Right lobe of liver (tissue), 6 donors: ENCODE measurements around the gene DCTN5. TPM values are rescaled to one million over a fixed set of nuclear protein-coding genes. Genes with fewer than 3 reads are reported as not detected.
A peak's percentile ranks its signal among the peaks of the same experiment; 100 is the strongest.

Experiments used
- ATAC-seq, 4 donors: fragments of 200-7000 bp; cut with Tn5 transposase; one replicate each; pipeline ENCODE4 v1.9.1; 2020; ENCODE audit warnings: mild to moderate bottlenecking in 4 of 4, moderate library complexity in 4 of 4
- DNase-seq, 3 donors: peaks; one replicate each; pipeline ENCODE4 v3.0.0-alpha.2; 2020
- H3K27ac ChIP-seq, 3 donors: fragments of 200-600 bp; one replicate each; pipeline ENCODE4 v1.8.0; 2022
- H3K27me3 ChIP-seq, 2 donors: fragments of 200-600 bp; one replicate each; pipeline ENCODE4 v1.8.0; 2022
- H3K36me3 ChIP-seq, 4 donors: fragments of 200-600 bp; sonication (generic) in 1 of 4; one replicate each; pipeline versions ENCODE4 v1.5.1 to v1.8.0; 2017 to 2022; ENCODE audit warnings: control low read depth in 1 of 4
- H3K4me1 ChIP-seq, 4 donors: fragments of 200-600 bp; sonication (generic) in 1 of 4; one replicate each; pipeline versions ENCODE4 v1.5.1 to v1.8.0; 2017 to 2022; ENCODE audit warnings: control low read depth in 1 of 4
- H3K4me3 ChIP-seq, 3 donors: fragments of 200-600 bp; one replicate each; pipeline ENCODE4 v1.8.0; 2022
- H3K9me3 ChIP-seq, 4 donors: fragments of 200-600 bp; sonication (generic) in 1 of 4; one replicate each; pipeline versions ENCODE4 v1.5.1 to v1.8.0; 2017 to 2022; ENCODE audit warnings: control low read depth in 1 of 4
- CTCF ChIP-seq, 4 donors: fragments of 200-600 bp in 3 of 4; fragments of 450-650 bp in 1 of 4; IDR thresholded peaks; one replicate each; pipeline versions ENCODE4 v1.5.1 to v1.8.0; 2016 to 2022; ENCODE audit warnings: antibody characterized with exemption in 4 of 4, mild to moderate bottlenecking in 2 of 4
- POLR2A ChIP-seq: fragments of 450-650 bp; IDR thresholded peaks from one replicate; pipeline ENCODE4 v1.6.1; 2017; ENCODE audit warnings: antibody characterized with exemption, mild to moderate bottlenecking
- WGBS: methylation state at CpG from one replicate; pipeline ENCODE4 v1.1.6; 2018; ENCODE audit warnings: low coverage, low lambda C conversion rate; ENCODE audit not compliant: insufficient coverage; ENCODE audit errors: missing lambda C conversion rate; 5-methylcytosine and 5-hydroxymethylcytosine counted together
- intact Hi-C, 2 donors: fragments of 100-400 bp; cut with DNase I; formaldehyde crosslinking; loops; one replicate each; pipeline versions ENCODE4 v1.11.2 to v1.14.1; 2022
- total RNA-seq, 6 experiments: library from RNA; depleted of rRNA in 2 of 6; stranded (reverse); fragments of >200 nt in 2 of 6; fragmentation: NEBNext Ultra II Directional in 3 of 6; extraction: Animal tissue kit (Norgen Biotek cat#: 25700) in 3 of 6; gene quantifications; one replicate each; pipeline versions ENCODE4 v1.1.0 to v1.2.4, GENCODE V29; 2016 to 2023
- donor health status: DM: no; HTN: yes; CAD: no.
- donor health status: DM: no; HTN: no; CAD: no.
- donor health status: DM: no; HTN: no; CAD: no.
- donor health status: DM: no; HTN: yes; CAD: no.
- donor health status: DM: no; HTN: yes; CAD: no.

Gene DCTN5
- total RNA-seq, 6 experiments from 2014 or later, result 10.0 to 18.9 (median 18.3) TPM

- DNase-seq, result no peak
- Histone ChIP-seq H3K36me3 (peaks cover 0 to 24% (median 3%) of the 10 kb centered on the region in 4 donors), H3K4me1 (no peaks in the 10 kb centered on the region), H3K4me3 (no peak overlapping the region), H3K27me3 (no peaks in the 10 kb centered on the region), H3K9me3 (no peaks in the 10 kb centered on the region), H3K27ac (no peak overlapping the region)
- no peak for TF ChIP-seq POLR2A
- no peak for TF ChIP-seq CTCF (IDR thresholded peaks at IDR 0.05)
- no peak for ATAC-seq
- WGBS, result 94% methylated on average over 5 of the region's 6 CpGs
- intact Hi-C loops, result no loop called here
These were observed 51.0 kb downstream of the DCTN5 start for GRCh38 chr16:23692190-23692837.

- DNase-seq, result no peak
- no peaks in the 10 kb centered on the region for H3K9me3 ChIP-seq
- peaks cover 0 to 11% (median 0%) of the 10 kb centered on the region in 4 donors for H3K36me3 ChIP-seq
- 100% methylated on average over 4 of the region's 4 CpGs for WGBS
- no peak overlapping the region for H3K4me3 ChIP-seq
- no peak overlapping the region for H3K27ac ChIP-seq
- no peak for TF ChIP-seq POLR2A
- TF ChIP-seq CTCF (IDR thresholded peaks at IDR 0.05), result no peak
- no peaks in the 10 kb centered on the region for H3K4me1 ChIP-seq
- no peak for ATAC-seq
- H3K27me3 ChIP-seq, result no peaks in the 10 kb centered on the region
- intact Hi-C loops, result no loop called here
These were observed 53.0 kb downstream of the DCTN5 start for GRCh38 chr16:23694265-23694643.

- H3K36me3 ChIP-seq, result peaks cover 0 to 6% (median 0%) of the 10 kb centered on the region in 4 donors
- H3K9me3 ChIP-seq, result no peaks in the 10 kb centered on the region
- ATAC-seq (peak in 3 of 4 donors; percentile 15 to 32 (median 27)), DNase-seq (peak in 1 of 3 donors; percentile 24)
- no peak overlapping the region for H3K4me3 ChIP-seq
- WGBS, result 48% methylated on average over 13 of the region's 32 CpGs
- no peaks in the 10 kb centered on the region for H3K27me3 ChIP-seq
- intact Hi-C loops, result no loop called here
- TF ChIP-seq POLR2A (no peak), CTCF (IDR thresholded peaks at IDR 0.05) (no peak)
- no peak overlapping the region for H3K27ac ChIP-seq
- no peaks in the 10 kb centered on the region for H3K4me1 ChIP-seq
These were observed 53.5 kb downstream of the DCTN5 start for GRCh38 chr16:23694644-23695373.

- no CpG with 5 or more reads among the region's 11 CpGs for WGBS
- intact Hi-C loops, result no loop called here
- Histone ChIP-seq H3K27ac (no peak overlapping the region), H3K9me3 (no peaks in the 10 kb centered on the region), H3K27me3 (no peaks in the 10 kb centered on the region), H3K4me1 (no peaks in the 10 kb centered on the region), H3K4me3 (no peak overlapping the region), H3K36me3 (no peaks in the 10 kb centered on the region)
- DNase-seq (no peak), ATAC-seq (no peak)
- TF ChIP-seq CTCF (IDR thresholded peaks at IDR 0.05) (no peak), POLR2A (no peak)
These were observed 54.5 kb downstream of the DCTN5 start for GRCh38 chr16:23695756-23696155.
